GM21786 (cell line): ENCODE measurements around the gene CCDC34.
"Not testable (repeated sequence)": the region's sequence is repeated elsewhere in the genome, so short reads cannot be mapped to it uniquely, and the experiment has no call there.

Experiments used
- ATAC-seq: cut with Tn5 transposase; IDR thresholded peaks from one replicate; pipeline ENCODE4 v1.9.1; 2021; ENCODE audit not compliant: unreplicated experiment

Gene CCDC34

DNA sequence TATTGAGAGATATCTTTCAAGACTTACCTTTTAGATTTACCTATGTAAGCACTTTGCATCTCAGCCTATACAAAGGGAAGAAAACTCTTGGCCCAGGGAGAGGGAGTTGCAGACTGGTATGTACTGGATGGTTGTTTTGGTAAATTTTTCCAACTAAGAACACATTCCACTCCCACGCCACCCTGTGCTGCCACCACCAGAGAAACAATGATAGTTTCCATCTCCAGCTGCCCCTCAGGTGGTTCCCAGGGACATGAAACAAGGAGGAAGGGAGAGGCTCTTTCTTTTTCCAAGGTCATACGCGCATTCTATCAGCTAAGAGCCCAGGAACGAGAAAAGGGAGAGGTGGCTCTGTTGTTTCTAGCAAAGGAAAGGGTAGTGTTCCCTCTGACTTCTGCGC, 34.4 kb downstream of the CCDC34 start:
- ATAC-seq, result no peak

DNA sequence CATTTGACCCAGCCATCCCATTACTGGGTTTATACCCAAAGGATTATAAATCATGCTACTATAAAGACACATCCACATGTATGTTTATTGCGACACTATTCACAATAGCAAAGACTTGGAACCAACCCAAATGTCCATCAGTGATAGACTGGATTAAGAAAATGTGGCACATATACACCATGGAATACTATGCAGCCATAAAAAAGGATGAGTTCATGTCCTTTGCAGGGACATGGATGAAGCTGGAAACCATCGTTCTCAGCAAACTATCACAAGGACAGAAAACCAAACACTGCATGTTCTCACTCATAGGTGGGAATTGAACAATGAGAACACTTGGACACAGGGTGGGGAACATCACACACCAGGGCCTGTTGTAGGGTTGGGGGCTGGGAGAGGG, 36.0 kb downstream of the CCDC34 start:
- ATAC-seq, result not testable (repeated sequence)

DNA sequence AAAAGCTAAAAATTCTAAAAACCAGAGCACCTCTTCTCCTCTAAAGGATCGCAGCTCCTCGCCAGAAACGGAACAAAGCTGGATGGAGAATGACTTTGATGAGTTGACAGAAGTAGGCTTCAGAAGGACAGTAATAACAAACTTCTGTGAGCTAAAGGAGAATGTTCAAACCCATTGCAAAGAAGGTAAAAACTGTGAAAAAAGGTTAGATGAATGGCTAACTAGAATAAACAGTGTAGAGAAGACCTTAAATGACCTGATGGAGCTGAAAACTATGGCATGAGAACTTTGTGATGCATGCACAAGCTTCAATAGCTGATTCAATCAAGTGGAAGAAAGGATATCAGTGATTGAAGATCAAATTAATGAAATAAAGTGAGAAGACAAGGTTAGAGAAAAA, 40.8 kb downstream of the CCDC34 start:
- not testable (repeated sequence) for ATAC-seq

DNA sequence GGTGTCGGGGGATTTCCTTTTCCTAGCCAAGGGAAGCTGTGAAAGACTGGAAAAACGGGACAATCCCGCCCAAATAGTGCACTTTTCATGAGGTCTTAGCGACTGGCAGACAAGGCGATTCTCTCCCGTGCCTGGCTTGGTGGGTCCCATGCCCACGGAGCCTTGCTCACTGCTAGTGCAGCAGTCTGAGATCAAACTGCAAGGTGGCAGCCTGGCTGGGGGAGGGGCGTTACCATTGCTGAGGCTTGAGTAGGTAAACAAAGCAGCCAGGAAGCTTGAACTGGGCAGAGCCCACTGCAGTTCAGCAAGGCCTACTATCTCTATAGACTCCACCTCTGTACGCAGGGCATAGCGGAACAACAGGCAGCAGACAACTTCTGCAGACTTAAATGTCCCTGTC, 41.7 kb downstream of the CCDC34 start:
- ATAC-seq, result not testable (repeated sequence)

DNA sequence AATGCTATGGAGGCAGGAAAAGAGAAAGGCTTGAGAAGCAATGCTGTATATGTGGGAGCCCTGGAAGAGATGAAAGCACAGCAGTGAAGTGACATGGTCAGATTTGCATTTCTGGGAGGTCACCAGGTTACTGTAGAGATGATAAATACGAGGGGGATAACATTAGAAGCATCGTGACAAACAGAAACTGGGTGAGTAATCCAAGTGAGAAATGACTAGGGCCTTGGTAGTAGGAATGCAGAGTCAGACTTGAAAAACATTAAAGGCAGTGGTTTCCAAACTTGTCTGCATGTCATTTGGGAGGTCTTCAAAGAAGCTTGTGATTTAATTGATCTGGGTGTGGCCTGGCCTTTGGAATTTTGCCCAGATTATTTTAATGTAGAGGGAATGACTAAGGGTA, 43.9 kb downstream of the CCDC34 start:
- ATAC-seq, result peak; percentile 99

DNA sequence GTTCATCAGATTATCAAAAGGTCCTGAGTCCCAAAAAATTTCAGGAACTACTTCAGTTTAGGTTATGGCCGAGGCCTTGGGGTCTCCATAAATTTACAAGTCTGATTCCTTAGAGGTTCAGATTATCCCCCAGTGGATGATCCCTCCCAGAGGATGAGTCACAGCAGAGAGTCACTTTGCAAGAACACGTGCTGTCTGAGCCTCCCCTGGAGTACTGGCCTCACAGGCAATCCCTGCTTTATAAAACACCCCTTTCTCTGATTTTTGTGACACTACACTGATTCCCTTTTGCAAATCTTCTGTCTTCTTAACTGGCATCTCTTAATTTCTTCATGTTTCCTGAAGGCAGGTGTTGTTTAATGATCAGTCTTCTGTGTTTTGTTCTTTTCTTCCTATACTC, 45.3 kb downstream of the CCDC34 start:
- no peak for ATAC-seq

DNA sequence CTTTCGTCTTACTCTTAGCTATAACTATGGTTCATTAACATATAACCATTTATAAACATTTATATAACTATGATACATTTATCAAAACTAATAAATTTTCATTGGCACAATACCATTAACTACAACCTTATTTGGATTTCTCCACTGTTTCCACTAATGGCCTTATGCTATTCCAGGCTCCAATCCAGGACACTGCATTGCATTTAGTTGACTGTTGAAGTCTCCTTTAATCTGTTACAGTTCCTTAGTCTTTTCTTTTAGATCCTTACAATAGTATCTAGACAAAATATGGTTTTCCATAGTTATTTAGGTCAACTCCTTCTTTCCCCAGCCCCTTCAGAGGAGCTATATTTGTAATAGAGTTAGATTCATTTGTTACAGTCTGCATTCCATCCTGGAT, 47.2 kb downstream of the CCDC34 start:
- ATAC-seq, result no peak

DNA sequence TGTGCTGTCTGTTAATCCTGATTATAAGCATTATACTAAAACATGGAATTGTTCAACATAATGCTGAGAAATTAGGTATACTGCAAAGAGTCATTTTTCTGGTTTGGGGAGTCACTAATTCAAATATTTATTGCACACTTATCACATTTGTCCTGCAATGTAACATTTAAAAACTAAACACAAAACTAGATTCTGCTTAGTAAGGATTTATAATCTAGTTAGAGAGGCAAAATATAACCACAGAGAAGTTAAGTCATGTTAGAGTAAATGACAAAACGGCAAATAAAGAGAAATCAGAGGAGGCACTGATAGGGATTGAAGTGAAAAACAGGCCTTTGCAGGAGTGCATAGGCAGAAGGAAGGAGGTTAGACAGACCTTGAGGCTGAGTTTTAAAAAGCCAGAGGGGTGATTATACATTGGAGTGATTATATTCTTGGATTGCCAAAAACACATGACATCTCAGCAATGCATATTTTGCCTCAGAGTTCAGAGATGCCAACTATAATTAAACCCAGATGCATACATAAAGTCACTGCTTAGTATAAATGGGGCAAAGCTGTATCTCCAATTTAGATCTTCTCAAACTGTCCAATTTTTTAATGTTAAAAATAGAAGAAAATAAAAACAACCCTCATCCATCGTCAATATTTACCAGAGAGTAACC, 49.7 kb downstream of the CCDC34 start:
- ATAC-seq, result no peak

DNA sequence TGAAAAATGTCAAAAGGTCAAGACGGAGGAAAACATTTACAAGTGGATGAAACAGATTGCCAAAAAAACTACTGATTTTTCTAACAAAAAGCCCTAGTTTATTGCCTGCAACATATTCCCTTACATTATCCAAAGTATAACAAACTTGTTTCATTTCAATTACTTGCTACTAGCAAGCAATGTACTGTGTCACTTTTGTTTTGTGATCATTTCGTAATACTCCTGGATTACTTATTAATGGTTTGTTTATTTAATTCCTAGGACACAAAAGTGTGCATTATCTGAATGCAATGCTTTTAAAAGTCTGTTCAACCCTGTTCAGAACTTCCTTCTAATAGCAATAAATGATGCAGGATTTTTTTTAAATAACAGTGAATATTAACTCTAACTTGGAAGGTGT, 50.9 kb downstream of the CCDC34 start:
- ATAC-seq, result no peak

DNA sequence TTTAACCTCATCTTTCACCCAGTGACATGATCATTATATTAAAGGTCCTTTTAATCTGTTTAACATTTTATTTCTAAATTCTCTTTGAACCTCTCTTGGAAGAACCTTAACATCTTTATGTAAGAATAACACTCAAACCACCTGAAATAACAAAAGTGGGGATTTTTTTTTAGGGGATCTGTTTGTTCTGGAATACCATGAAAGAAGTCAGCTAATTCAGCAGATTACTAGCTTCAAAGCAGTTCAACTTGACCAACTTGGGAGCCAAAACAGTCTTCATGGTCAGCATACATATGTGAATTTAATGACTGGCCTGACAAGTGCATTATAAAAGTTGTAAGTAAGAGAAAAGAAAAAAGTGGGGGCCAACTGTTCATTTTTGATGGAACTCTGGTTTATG, 52.3 kb downstream of the CCDC34 start:
- ATAC-seq, result no peak

DNA sequence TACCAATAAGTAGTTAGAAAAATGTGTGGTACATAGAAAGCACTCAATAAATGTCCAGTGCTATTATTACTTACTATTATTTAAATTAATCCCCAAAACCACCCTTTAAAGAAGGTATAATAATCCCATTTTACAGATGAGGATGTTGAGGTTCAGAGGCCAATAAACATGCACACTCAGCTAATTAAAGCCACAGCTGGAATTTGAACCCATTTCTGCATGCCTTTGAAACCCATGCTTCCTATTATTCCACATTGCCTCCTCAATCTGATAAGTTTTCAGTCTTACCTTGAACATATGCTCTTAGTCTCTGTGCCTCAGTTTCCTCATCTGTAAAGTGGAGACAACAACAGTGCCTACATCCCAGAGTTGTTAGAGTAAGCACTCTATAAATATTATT, 52.8 kb downstream of the CCDC34 start:
- no peak for ATAC-seq

DNA sequence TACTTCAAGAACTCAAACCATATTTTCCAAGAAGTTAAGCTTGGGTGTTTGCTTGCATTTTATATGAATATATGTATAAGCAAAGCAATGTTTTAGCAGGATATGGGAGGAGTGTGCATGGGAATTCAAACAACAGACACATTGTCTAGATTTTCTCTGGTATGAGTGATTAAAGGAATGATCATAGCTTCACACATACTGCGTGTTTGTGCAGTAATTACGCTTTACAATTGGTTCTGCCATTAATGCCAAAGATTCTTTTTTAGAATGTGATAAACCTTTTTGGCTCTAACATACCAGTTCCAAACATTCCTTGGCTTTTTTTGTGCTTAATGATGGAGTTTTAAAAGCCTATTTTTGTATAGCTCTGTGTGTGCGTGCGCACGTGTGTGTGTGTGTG, 54.0 kb downstream of the CCDC34 start:
- no peak for ATAC-seq

DNA sequence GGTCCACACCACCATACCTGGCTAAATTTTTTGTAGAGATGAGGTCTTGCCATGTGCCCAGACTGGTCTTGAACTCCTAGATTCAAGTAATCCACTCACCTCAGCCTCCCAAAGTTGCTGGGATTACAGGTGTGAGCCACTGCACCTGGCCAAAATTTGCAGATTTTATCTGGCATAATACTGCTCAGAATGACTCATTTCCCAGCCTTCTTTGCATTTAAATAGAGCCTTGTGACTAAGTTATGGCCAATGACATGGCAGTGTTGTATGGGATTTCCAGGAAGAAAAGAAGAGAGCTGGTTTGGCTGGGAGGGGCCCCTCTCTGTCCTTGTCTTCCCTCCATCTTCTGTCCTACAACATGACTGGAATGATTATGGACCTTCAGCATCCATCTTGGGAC, 55.8 kb downstream of the CCDC34 start:
- ATAC-seq, result no peak

DNA sequence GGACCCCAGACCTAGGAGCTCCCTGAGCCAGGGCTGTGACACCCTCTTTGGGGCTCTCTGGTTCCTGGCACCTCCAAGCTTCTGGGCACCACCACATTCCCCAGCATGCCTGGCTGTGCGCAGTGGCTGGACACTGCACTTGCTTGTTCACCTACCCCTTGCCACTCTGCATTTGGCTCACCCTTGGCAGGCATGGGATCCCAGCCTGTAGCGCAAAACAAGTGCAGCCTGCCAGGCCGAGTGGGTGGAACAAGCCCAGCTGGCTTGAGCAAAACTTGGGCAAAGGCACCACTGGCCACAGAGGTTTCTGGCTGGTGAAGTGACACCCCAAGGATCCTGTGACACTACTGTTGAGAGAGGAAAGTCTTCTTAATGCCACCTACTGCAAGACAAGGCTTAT, 57.3 kb downstream of the CCDC34 start:
- ATAC-seq, result no peak

DNA sequence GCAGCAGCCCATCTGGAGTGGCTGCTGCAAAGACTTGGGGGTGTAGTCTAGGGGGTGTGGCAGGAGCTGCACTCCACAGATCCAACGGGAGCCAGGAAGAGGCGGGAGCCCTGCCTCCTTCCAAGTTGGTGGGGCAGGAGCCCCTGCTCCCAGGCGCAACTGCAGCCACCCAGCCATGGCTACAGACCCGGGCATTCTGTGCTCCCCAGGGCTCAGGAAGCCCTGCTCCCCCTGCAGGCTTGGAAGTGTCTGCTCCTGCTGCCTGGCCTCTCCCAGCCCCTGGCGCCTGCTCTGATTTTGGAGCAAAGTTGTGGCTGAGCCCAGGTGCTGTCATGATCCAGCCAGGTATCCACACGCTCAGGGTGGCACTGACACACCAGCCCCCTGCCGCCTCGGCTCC, 58.5 kb downstream of the CCDC34 start:
- ATAC-seq, result no peak

DNA sequence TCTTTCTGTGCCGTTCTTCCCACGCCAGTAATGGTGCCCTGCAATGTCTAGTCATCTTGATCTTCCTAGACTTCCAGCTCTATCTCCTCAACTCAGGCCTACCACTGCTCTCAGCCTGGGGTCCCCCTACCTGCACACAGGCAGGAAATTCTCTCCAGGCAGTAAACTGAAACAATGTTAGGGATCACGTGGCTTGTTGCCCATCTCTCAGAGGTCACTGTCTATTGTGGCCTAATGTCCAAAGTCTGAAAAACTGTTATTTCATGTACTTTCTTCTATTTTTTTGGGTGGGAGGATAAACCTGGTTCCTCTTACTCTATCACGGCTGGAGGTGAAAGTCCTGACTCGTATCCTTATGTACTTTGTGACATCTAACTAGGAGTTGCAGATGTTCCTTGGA, 59.1 kb downstream of the CCDC34 start:
- ATAC-seq, result no peak

DNA sequence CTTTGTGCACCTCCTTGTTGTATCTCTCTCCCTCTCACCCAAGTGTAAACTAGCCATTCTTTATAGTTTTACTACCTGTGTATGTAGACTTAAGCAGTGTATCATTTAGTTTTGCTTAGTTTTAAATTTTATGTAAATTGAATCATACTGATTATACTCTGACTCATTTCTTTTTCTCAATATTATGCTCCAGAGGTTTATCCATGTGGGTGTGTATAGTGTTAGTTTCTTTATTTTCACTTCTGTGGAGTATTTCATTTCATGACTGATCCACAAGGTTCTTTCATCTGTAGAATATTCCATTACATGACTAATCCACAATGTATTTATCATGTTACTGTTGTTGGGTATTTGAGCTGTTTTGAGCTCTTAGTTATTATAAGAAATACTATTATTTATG, 62.0 kb downstream of the CCDC34 start:
- ATAC-seq, result no peak

DNA sequence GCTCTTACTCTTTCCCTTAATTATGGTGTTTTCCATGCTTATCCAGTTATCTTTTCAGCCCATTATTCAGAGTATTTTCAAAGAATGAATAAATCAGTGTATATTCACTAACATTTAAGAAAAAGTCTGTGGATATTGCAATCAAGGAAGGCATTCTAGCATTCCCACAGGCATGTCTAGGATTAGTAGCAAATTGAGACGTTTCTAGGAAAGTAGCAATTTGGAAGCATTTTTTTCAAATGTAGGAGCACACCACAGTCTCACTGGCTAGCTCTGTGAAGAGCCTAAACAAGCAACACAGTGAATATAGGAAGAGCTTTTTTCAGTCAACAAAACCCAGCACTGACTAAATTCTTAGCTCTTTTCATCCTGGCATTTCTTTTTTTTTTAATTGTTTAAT, 65.4 kb downstream of the CCDC34 start:
- no peak for ATAC-seq

DNA sequence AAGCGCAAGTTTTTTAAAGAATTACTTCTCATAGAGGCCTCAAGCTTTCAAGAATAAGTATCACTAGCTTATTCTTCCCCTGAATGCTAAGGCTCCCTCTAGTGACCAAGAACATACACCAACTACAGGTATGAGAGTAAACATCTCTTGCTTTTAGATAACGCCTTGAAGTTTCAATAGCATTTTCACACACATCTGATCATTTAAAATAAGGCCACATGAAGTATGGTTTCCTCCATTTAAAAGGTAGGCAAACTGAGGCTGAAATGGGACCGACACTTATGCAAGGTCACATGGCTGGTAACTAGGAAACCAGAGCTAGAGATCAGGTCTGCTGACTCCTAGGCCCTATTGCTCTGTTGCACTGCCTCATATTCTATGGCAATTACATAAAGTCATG, 66.5 kb downstream of the CCDC34 start:
- ATAC-seq, result peak; percentile 87

DNA sequence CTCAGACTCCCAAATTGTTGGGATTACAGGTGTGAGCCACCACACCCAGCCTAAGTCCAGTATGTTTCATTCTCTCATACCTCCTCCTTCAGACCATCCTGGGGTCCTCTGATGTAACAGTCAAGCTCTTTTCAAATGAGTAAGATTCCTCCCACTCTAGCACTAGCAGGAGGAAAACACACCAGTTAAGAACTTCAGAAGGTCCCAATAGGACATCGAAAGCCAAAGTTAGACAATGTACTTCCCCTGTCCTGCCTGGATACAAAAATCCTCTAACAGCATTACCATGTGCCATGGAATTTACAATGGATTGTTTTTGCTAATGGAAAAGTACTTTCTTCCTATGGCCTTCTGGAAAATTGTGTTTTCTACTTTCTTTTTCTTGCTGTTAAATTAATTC, 67.1 kb downstream of the CCDC34 start:
- no peak for ATAC-seq

DNA sequence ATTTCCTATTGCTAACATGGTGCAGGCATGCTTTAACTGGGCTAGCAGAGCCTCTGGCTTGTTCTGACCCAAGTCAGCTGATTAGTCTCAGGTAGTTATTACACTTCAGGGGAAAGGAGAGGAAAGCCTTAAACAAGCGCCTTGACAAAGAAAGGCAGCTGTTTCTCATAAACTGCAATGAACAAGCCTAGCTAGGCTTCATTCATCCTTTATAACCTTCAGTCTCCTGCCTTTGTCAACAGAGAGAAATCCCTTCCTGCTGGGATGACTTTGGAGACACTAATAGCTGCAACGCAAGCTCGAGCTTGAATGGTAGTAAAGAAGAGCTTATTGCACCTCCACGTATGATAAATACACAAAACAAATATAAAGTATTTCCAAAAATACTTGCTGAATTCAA, 68.4 kb downstream of the CCDC34 start:
- no peak for ATAC-seq

DNA sequence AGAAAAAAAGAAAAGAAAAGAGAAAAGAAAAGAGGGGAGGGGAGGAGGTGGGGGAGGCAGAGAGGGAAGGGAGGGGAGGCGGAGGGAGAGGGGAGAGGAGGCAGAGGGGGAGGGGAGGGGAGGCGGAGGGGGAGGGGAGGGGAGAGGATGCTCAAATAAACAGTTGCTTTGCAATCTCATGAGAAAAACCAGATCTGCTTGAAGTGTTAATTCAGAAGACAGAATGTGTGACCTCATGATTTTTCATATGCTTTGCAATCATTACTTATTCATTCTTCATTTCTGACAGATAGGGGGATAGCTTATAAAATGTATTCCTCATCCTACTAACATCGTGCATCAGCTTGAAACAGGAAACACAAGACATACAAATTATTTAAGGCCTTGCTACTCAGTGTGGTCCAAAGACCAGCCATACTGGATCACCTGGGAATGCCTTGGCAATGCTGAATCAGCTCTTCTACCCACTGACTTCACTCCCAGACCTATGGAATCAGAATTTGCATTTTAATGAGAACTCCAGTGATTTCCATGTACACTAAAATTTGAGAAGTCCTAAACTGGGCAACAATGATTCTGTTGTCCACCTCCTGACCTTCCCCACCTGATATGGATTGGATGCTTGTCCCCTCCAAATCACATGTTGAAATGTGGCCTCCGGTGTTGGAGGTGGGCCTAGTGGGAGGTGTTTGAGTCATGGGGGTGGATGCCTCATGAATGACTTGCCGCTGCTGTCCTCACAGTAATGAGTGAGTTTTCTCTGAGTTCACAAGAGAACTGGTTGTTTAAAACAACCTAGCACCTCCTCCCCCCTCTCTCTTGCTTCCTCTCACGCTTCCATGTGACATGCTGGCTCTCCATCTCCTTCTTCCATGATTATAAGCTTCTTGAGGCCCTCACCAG, 69.2 kb downstream of the CCDC34 start:
- ATAC-seq, result no peak

DNA sequence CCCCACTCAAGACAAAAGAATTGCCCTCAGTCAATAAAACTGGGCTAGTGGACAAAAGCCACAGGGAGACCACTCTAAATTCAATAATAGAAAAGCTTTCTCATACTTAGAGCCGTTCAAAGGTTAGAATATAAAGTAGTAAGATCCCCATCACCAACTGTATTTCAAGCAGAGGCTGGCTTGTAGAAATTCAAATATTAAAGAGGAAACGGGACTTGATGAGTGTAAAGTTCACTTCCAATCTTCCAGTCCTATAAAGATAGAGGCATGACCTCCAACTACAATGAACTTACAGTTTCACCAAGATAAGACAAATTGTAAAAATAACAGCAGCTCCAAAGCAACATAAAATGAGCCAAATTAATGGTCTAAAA, 70.4 kb downstream of the CCDC34 start:
- no peak for ATAC-seq
